Measurements from ENCODE around the gene GPR179. TPM values are rescaled to one million over a fixed set of nuclear protein-coding genes. Genes with fewer than 3 reads are reported as not detected.

GPR179 gene
- total RNA-seq, 1 donor from 2014 or later, result not detected

GRCh38 chr17:38342886-38343607 lies 709 bp downstream of the GPR179 start:
- H3K4me3 ChIP-seq, result no peak overlapping the region
- H3K4me1 ChIP-seq, result no peaks in the 10 kb centered on the region
- no peak for DNase-seq (ENCODE audit: extremely low spot score in 2 of 2)
- H3K27me3 ChIP-seq, result no peaks in the 10 kb centered on the region
- no peak for TF ChIP-seq POLR2A (IDR thresholded peaks at IDR 0.05)
- intact Hi-C loops (cut with DNase I), result no loop called here
- no peaks in the 10 kb centered on the region for H3K9me3 ChIP-seq
- no peaks in the 10 kb centered on the region for H3K36me3 ChIP-seq
- H3K27ac ChIP-seq, result no peak overlapping the region

DNA sequence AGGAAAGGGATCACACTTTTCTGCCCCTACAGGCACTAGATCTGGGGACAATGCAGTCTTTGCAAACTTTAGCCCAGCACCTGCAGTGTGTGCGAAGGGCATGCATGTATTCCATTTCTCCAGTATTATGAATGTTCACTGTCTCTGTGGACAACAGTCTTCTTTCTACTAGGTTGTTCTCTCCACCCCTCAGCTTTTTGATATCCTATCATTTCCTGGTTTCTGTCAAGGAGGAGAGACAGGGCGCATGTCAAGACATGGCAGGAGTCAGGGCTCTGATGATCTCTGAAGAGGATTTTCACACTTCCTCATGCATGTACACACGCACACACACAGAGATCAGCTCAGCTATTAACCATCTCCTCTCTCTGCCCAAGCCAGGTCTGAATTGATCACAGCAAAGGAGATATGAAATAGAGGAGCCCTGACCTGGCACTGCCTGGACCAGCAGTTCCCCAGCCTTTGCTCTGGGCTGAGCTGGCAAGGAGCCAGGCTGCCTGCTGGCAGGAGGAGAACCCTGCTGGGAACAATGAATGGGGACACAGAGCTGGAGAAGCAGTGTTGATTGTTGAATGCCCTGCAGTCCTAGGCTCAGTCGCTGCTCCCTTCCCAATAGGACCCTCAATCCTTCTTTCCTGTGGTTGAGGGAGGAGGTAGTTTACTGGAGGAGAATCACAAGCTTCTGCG lies 2.6 kb downstream of the GPR179 start:
- no peak overlapping the region for H3K27ac ChIP-seq
- TF ChIP-seq CTCF (IDR thresholded peaks at IDR 0.05) (no peak), POLR2A (IDR thresholded peaks at IDR 0.05) (no peak), POLR2AphosphoS5 (IDR thresholded peaks at IDR 0.05; ENCODE audit: insufficient read depth in 1 of 2, low read depth in 1 of 2) (no peak)
- no peaks in the 10 kb centered on the region for H3K36me3 ChIP-seq
- no peaks in the 10 kb centered on the region for H3K9me3 ChIP-seq
- no peak for DNase-seq (ENCODE audit: extremely low spot score in 2 of 2)
- no peaks in the 10 kb centered on the region for H3K4me1 ChIP-seq
- no peak overlapping the region for H3K4me3 ChIP-seq
- intact Hi-C loops (cut with DNase I), result no loop called here
- no peaks in the 10 kb centered on the region for H3K27me3 ChIP-seq

- no peak for TF ChIP-seq CTCF (IDR thresholded peaks at IDR 0.05)
- TF ChIP-seq POLR2A (IDR thresholded peaks at IDR 0.05), result no peak
- no peak for TF ChIP-seq POLR2AphosphoS5 (IDR thresholded peaks at IDR 0.05; ENCODE audit: insufficient read depth in 1 of 2, low read depth in 1 of 2)
- H3K4me1 ChIP-seq, result no peaks in the 10 kb centered on the region
- intact Hi-C loops (cut with DNase I), result no loop called here
These were observed 3.9 kb downstream of the GPR179 start for GRCh38 chr17:38339891-38340290.

GRCh38 chr17:38338535-38338934 lies 5.2 kb downstream of the GPR179 start:
- TF ChIP-seq POLR2A (IDR thresholded peaks at IDR 0.05) (no peak), CTCF (IDR thresholded peaks at IDR 0.05) (no peak), POLR2AphosphoS5 (IDR thresholded peaks at IDR 0.05; ENCODE audit: insufficient read depth in 1 of 2, low read depth in 1 of 2) (no peak)
- no peaks in the 10 kb centered on the region for H3K9me3 ChIP-seq
- no peak overlapping the region for H3K27ac ChIP-seq
- intact Hi-C loops (cut with DNase I), result no loop called here
- no peak overlapping the region for H3K4me3 ChIP-seq
- H3K36me3 ChIP-seq, result no peaks in the 10 kb centered on the region
- no peaks in the 10 kb centered on the region for H3K27me3 ChIP-seq
- H3K4me1 ChIP-seq, result no peaks in the 10 kb centered on the region
- DNase-seq (ENCODE audit: extremely low spot score in 2 of 2), result no peak

More at GRCh38 chr17:38339891-38340290, 3.9 kb downstream of the GPR179 start:
- no peaks in the 10 kb centered on the region for H3K36me3 ChIP-seq
- no peaks in the 10 kb centered on the region for H3K27me3 ChIP-seq
- no peaks in the 10 kb centered on the region for H3K9me3 ChIP-seq
- H3K27ac ChIP-seq, result no peak overlapping the region
- H3K4me3 ChIP-seq, result no peak overlapping the region
- no peak for DNase-seq (ENCODE audit: extremely low spot score in 2 of 2)

- no peak overlapping the region for H3K4me3 ChIP-seq
- H3K9me3 ChIP-seq, result no peaks in the 10 kb centered on the region
- no peaks in the 10 kb centered on the region for H3K4me1 ChIP-seq
- DNase-seq (ENCODE audit: extremely low spot score in 2 of 2), result no peak
- H3K36me3 ChIP-seq, result no peaks in the 10 kb centered on the region
- intact Hi-C loops (cut with DNase I), result no loop called here
- no peak for TF ChIP-seq CTCF (IDR thresholded peaks at IDR 0.05)
- TF ChIP-seq POLR2A (IDR thresholded peaks at IDR 0.05), result no peak
- TF ChIP-seq POLR2AphosphoS5 (IDR thresholded peaks at IDR 0.05; ENCODE audit: insufficient read depth in 1 of 2, low read depth in 1 of 2), result no peak
- H3K27ac ChIP-seq, result no peak overlapping the region
- no peaks in the 10 kb centered on the region for H3K27me3 ChIP-seq
These were observed 5.7 kb downstream of the GPR179 start for GRCh38 chr17:38338053-38338452.

Measured in vagina (tissue), 2 donors.